ENCODE results near the gene SESN3.
"Not testable (repeated sequence)": the region's sequence is repeated elsewhere in the genome, so short reads cannot be mapped to it uniquely, and the experiment has no call there.

Gene SESN3

GRCh38 chr11:95231127-95231880 lies at the start of gene SESN3:
TSS of gene SESN3 (minus strand) at chr11:95231202. CDS start at chr11:95230860, 342 bp downstream.
- DNase-seq (ENCODE audit: low spot score), result peak; percentile 97

GRCh38 chr11:95279921-95280868 lies 49.2 kb upstream of the SESN3 start:
- DNase-seq (ENCODE audit: low spot score), result no peak

DNA sequence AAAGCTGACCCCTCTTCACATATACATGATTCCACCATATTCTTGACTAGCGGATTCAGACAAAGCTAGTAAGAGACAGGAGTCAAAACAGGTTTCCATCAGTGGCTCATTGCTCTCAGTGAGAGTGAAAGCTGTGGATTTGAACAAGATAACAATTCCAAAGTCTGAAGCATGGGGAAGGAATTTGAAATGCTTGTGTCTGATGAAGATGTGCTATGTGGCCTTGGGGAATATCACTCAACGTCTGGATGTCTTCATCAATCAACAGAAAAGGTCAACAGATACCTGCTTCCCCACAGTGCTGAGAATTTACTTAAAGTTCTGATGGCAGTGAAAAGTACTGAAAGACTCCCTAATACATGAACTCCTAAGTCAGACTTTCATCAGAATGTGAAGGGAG lies 46.9 kb upstream of the SESN3 start:
- DNase-seq (ENCODE audit: low spot score), result no peak

- DNase-seq (ENCODE audit: low spot score), result no peak
Measured at GRCh38 chr11:95276139-95276538, 45.1 kb upstream of the SESN3 start.

DNA sequence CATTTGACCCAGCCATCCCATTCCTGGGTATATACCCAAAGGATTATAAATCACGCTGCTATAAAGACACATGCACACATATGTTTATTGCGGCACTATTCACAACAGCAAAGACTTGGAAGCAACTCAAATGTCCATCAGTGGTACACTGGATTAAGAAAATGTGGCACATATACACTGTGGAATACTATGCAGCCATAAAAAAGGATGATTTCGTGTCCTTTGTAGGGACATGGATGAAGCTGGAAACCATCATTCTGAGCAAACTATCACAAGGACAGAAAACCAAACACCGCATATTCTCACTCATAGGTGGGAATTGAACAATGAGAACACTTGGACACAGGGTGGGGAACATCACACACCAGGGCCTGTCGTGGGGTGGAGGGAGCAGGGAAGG lies 42.6 kb upstream of the SESN3 start:
- not testable (repeated sequence) for DNase-seq (ENCODE audit: low spot score)

GRCh38 chr11:95269036-95269819 lies 38.2 kb upstream of the SESN3 start:
- no peak for DNase-seq (ENCODE audit: low spot score)

DNA sequence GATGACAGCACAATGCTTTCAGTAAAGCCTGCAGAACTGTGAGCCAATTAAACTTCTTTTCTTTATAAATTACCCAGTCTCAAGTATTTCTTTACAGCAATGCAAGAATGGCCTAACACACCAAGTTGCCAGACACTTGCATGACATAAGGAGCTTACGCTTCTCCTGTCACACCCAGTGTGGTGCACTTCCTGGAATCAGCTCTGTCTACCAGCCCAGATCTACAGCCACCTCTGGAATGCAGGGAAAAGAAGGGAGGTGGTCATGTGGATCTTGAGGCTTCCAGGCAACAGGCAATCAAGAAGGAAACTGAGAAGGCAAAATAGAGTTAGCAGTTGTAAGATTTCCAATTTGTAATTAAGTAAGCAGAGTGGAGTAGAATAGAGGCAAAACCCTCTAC lies 37.4 kb upstream of the SESN3 start:
- no peak for DNase-seq (ENCODE audit: low spot score)

DNA sequence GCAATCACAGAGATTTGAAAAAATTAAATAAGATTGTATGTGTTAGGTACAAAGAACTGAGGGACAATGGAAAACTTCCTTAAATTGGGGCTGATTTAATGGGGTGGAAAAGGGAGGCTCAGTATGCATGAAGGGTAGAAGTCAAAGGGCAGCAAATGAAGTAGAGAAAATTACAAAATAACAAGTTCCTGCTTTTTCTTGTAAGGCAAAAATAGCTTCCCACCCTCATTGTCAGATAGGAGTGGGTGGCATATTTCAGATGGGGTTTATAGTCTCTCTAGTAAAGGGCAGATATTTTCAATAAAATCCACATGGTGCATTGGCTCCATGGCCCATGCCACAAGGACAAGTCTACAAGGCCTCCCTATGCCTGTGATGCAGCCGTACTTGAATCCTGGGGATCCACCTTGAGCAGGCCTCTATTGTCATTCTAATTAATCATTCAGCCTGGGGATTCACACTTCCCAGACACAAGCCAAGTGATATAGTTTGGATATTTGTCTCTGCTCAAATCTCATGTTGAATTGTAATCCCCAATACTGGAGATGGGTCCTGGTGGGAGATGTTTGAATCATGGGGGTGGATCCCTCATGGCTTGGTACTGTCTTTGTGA lies 36.7 kb upstream of the SESN3 start:
- no peak for DNase-seq (ENCODE audit: low spot score)

- DNase-seq (ENCODE audit: low spot score), result no peak
Measured at GRCh38 chr11:95266751-95267374, 35.9 kb upstream of the SESN3 start.

DNA sequence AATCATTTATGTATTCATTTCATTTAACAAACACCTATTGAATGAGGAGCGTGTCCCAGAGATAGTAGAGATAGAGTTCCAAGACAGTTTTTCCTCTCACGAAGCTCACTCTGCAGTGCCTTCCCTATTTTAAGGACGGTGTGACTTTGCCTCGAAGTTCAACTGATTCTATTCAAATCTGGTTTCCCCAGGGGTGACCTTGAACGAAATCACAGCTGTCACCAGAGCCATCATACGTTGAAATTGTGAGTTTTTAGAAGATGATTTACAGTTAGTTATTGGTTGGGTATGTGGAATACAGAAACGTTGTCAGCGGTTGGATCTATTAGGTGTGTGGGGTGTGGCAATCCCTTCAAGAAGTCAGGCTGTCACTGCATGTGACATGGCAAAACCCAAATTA lies 33.9 kb upstream of the SESN3 start:
- DNase-seq (ENCODE audit: low spot score), result no peak

GRCh38 chr11:95262994-95263765 lies 32.2 kb upstream of the SESN3 start:
- DNase-seq (ENCODE audit: low spot score), result no peak

- DNase-seq (ENCODE audit: low spot score), result no peak
Measured at GRCh38 chr11:95257456-95257971, 26.5 kb upstream of the SESN3 start.

DNA sequence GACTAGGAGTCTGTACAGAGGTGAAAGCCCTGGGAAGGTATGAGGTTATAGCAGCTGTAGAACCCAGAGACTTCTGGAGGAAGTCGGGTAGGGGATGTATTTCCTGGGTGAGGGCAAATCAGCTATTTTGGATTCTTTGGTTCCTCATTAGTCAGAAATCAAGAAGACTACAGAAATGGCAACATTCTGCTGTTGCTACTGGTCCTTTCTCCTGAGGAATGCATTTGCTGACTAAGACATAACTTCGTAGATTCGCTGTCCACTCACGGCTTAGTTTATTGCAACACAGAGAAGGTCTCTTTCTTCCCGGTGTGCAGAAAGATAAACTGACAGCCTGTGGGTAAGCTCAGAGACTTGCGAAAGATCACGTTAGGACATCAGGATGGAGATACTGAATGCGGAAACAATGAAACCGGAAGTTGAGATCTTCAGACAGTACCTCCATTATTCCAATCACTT lies 25.3 kb upstream of the SESN3 start:
- DNase-seq (ENCODE audit: low spot score), result no peak

- no peak for DNase-seq (ENCODE audit: low spot score)
Measured at GRCh38 chr11:95255251-95256145, 24.5 kb upstream of the SESN3 start.

- DNase-seq (ENCODE audit: low spot score), result no peak
Measured at GRCh38 chr11:95254716-95255115, 23.7 kb upstream of the SESN3 start.

GRCh38 chr11:95254131-95254704 lies 23.2 kb upstream of the SESN3 start:
- peak; percentile 22 for DNase-seq (ENCODE audit: low spot score)

- no peak for DNase-seq (ENCODE audit: low spot score)
Measured at GRCh38 chr11:95253141-95253540, 22.1 kb upstream of the SESN3 start.

- DNase-seq (ENCODE audit: low spot score), result no peak
Measured at GRCh38 chr11:95252586-95252985, 21.6 kb upstream of the SESN3 start.

DNA sequence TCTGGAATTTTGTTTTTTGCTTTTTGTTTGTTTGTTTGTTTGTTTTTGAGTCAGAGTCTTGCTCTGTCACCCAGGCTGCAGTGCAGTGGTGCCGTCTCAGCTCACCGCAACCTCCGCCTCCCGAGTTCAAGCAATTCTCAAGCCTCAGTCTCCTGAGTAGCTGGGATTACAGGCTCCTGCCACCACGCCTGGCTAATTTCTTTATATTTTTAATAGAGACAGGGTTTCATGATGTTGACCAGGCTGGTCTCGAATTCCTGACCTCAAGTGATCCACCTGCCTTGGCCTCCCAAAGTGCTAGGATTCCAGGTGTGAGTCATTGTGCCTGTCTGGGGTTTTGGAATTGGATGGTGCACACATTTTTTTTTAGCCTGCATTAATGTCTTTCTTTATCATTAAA lies 20.9 kb upstream of the SESN3 start:
- not testable (repeated sequence) for DNase-seq (ENCODE audit: low spot score)

All from LoVo (cell line).